DMS114 treated with DMSO at 0.1 percent for 48 hours (cell line): ENCODE results near the gene MPI.

Source experiments
- DNase-seq: peaks from one replicate; lab custom pipeline; 2025; ENCODE audit not compliant: unreplicated experiment; lab: John Stamatoyannopoulos, UW

The MPI gene

DNA sequence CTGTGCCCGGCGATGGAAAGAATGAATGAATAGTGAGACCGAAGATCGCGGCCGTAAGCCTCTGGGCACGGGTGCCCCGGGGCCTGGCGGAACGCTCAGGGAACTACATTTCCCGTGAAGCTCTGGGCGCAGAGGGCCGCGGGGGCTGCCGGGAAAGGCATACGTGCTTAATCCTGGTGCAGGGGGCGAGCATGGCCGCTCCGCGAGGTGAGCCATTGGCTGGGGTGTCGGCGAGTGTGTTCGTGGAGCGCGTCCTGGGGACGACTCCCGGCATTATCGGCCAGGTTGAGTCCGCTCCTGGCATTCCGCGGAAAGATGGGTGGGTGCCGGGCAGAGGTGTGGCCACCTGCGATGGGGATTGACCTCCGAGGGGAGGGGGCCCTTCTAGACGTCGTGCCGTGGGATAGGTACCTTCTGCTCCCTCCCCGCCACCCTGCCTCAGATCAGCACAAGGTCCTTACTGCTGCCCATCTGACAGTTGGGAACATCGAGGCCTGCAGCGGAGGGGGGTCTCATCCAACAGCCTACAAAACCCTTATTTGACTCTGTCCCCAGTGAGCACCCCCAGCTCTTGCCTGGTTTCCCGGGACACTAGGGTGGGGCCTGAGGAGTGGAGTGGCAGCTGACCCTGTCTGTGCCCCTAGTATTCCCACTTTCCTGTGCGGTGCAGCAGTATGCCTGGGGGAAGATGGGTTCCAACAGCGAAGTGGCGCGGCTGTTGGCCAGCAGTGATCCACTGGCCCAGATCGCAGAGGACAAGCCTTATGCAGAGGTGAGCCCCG lies at the start of gene MPI:
TSS of gene MPI (plus strand) at position 160 of the 782 bp plus-strand sequence. CDS start at position 192, 32 bp downstream.
- DNase-seq = peak; percentile 74

- no peak for DNase-seq
These were observed 48.7 kb upstream of the MPI start for GRCh38 chr15:74840851-74841775.

DNA sequence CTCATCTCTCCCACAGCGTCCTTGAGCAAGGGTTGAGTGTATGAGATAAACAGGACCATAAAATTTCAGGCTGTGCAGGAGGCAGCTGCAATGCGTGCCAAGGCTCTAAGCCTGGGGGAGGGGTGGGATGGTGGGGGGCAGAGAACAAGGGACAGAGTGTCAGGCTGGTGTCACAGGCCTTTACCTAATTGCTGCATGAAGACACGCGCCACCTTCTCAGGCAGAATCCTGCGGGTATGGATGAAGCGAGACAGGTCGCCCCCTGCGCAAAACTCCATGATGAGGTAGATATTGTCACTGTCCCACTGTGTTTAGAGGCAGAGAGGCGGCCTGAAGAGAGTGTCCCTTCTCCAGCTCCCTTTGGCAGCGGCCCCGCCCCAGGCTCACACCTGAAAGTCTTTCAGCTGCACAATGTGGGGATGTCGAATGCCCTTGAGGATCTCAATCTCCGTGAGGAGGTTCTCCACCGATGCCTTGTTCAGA lies 47.9 kb upstream of the MPI start:
- DNase-seq = no peak

DNA sequence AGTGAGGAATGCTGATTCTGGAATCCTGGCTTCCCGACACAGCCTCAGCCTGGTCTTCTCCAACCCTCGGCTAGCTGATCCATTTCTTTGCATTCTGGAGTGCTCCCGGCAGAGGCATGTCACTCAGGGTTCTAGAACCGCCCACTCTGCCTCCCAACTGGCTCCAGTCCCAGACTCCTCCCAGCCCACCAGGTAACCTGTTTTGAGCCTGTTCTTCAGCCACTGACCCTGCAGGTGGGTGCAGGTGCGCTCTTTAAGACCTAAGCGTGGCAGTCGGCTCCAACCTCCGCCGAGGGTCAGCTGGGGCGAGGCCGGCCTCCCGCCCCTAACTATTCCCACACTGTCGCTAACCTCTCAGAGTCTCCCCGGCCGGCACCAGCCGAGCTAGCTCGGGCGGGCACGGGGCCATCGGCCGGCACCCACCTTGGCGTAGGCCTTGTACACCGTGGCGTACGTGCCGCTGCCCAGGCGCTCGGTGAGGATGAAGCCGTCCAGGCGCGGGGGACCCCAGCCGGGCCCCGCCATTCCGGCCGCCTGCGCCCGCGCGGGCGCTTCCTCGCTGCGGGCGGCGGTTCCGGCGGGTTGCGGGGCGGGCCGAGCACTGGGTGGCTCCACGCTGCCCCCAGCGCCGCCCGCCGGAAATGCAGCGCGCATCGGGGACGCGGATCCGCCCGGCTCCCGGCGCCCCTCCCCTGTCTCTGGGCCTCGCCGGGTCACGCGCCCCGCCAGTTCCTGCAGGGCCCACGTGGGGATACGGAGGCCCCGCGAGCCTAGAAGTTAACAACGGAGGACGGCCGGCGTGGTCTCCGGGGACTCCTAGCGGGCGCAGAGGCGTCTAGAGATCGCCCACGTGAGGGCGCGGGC lies 47.0 kb upstream of the MPI start, which contains the start of gene ULK3:
TSS of gene ULK3 (minus strand) at position 576 of the 864 bp plus-strand sequence. CDS start at position 525, 51 bp downstream.
- peak; percentile 77 for DNase-seq

DNA sequence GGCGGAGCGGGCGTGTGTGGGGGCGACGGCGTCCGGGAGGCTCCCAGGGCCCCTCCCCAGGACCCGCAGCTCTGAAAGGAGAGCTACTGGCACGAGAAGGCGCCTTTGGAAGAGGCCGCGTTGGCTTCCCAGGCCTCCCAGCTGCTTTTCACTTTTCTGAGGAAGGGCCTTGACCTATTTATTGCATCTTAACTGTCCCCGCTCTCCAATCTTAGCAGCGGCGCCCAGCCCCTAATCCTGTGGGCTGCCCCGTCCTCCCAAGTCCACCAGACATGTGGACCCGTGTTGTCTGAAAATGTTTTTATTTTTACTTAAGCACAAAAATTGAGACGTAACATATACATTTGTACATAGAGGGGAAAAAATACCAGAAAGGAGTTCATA lies 46.4 kb upstream of the MPI start:
- no peak for DNase-seq

DNA sequence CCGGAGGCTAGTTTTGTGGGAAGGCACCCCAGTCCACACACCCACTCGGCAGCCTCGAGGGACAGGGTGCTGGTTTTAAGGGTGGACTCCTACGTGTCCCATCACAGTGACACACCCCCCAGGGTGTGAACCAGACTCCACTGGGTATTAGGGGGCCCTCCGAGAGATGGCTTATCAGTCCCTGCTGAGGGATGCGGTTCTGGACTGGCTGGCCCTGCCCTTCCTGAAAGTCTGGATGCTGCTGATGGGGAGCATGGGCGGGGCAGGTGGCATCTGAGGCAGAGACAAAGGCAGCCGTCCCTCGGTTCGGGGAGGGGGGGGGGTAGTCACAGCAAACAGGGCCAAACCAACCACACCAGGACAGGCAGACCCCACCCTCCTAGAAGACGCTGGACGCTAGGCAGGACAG lies 45.9 kb upstream of the MPI start:
- DNase-seq = no peak

DNA sequence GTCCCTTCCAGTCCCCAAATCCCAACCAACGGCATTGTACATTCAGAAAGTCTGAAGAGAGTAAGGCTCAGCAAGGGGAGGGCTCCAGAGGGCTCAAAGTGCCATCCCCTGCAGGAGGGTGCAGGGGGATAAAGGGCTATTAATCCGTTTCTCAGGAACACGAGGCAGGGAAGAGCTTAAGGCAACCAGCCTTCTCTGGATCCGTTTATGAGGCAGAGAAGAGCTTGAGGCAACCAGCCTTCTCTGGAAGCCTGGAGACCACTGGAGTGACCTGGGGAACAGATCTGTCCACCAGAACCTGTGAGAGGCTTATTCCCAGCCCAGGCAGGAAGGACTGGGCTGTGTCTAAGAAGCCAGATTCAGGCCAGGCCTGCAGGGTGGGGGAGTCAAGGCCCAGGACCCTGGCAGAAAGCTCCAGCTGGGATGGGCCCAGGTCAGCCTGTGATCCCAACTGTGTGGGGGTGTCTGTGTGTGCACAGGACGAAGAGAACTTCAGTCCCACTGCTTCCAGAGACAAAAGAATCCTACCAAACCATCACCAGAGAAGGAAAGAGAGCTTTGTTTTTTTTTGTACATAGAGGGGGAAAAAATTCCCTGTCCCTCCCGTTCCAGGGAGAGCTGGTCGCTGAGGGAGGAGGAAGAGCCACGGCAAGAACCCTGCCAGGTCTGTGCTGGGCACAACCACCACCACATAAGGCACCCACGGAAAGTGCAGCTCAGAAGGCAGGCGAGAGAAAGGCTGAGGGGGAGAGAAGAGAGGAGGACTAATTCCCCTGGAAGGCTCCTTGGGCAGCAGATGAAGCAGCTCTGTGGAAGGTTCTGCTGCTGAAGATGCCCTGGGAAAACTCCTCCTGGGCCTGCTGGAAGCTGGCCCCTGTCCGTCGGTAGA lies 45.3 kb upstream of the MPI start:
- DNase-seq = no peak

- DNase-seq = no peak
These were observed 44.7 kb upstream of the MPI start for GRCh38 chr15:74845208-74845568.

DNA sequence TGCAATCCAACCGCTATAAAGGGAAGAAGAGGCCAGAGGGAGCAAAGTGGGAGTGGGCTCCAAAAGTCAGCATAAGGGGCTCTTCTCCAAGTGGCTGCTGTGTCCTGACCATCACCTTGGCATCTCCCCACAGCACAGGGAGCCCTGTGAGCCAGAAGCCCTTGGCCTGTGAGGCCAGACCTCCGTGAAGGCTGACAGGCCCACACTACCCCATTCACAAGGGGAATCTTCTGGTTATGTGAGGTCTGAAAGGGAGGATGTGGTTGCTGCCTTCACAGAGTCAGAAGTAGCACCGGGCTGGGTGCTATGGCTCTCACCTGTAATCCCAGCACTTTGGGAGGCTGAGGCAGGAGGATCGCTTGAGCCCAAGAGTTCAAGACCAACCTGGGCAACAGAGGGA lies 44.3 kb upstream of the MPI start:
- DNase-seq = no peak

DNA sequence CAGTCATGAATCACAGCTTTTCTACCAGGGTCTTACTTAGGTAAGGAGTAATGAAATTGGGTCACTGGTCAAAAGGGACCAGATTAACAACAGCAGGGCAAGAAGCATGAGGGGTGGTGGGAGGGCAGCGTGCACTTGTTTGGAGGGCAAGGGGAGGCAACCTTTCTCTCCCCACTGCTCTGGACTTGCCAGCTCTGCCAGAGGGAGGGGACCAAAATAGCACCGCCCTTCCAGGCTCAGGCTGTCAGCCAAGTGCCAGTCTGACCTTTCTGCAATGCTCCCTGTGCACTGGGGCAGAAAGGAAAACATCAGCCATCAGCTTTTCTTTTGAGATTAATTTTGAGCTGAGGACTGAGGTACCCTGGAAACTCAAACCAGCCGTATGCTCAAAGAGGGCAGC lies 42.4 kb upstream of the MPI start:
- no peak for DNase-seq

DNA sequence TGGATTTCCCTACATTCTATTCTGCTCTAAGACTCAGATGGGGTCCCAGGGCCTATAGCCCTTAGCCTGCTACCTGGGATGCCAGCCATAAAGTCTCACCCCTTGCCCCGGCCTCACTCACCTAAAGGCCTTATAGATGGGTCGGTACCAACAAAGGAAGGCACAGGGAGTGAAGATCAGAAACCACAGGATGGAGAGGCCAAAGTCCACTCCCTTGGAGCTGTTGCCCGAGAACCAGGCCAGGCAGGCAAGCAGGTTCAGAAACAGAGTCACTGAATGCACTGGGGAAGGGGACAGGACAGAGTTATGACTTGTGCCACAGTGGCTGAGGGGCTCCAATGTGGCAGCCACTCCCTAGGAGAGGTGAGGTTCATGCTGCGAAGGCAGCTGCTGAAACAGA lies 39.4 kb upstream of the MPI start:
- no peak for DNase-seq

DNA sequence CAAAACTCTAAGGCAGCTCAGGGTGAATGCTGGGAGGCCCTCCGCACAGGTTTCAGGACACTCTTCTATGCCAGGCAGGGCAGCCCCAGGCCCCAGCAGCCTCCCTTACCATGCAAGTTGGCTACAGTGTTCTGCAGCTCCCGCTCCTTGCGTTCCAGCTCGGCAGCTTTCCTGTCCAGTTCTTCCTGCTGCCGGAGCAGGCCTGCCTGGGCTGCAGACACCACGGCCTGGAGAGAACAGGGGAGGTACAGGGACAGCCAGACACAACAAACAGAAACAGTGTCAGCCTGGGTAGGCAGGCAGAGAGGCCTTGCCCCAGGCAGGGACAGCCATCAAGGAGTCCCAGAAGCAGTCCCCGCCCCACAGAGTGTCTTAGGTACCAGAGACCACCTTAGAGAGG lies 37.9 kb upstream of the MPI start:
- DNase-seq = no peak

DNA sequence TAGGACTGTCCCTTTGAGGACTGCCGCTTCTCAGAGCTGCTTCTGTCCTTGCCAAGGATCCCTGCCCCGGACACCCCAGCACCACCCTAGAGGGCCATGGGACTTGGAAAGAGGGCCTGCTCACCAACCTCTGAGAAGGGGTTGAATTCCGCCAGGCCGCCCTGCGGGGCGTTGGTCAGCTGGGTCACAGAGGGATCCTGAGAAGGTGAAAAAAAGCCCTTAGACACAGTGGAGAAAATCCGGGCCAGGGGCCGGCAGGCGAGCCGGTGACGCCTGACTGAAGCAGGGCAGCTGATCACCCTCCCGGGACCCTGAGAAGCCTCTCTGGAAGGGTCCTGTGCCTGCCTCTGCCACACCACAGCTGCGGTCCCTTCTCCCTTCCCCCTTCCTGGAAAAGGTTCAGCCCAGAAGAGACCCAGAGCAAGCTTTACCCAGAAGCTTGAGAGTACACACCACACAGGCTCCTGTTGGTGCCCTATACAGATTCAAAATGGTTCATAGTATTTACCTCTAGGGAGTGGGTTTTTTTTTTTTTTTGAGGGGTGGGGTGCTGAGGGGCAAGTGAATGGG lies 35.3 kb upstream of the MPI start:
- DNase-seq = no peak

- no peak for DNase-seq
These were observed 34.0 kb upstream of the MPI start for GRCh38 chr15:74855857-74856256.

GRCh38 chr15:74856537-74856936 lies 33.3 kb upstream of the MPI start:
- DNase-seq = no peak

DNA sequence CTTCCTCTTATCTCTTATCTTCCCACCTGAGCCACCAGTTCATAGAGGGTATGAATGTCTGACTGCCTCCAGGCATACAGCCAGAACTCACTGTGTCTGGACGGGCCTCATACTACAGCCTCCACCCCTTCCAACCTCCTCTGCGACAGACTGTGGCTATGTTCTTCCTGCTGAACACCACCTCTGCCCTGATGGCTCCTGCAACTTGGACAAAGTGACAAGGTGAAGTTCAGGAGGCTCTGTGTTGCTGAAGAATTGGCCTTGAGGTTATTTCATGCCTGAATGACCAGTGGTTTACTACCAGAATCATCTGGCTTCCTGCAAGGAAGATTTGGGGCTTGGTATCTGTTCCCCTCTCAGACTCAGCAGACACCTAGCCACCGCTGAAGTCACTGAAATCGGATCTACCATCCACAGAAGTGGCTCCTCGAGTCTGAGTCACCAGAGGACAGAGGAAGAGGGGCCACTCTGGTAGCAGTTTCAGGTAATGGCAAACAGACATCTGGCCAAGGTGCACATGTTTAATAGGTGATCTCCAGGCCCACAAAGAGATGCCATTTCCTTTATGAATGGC lies 32.7 kb upstream of the MPI start:
- no peak for DNase-seq

DNA sequence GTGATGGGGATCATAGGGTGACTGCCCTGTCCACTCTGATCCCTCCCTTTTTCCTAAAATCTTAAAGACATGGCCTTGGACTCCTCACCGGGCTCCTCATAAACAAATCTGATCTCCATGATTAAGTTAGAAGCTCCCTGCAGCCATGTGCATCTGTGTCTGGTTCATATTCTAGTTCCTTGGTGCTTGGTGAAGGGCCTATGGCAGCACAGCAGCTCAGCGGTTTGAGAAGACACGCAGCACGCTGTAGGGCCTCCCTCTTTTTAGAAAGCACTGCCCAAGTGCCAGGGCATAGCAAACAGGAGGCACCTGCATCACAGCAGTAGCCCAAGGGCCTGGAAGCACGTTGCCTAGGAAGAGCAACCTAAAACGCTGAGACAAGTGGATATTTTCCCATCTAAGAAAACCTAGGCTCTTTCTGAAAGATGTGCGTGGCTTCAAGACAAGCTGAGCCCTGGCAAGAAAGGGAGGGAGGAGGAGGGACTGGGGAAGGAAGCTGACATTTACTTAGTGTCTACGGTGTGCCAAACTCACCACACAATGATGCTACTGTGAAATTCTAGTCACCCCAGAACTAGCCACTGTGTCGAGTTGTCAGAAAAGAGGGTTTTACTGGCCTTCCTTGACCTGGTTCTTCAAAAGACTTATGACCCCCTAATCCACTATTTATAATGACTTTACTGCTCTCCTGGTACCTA lies 32.0 kb upstream of the MPI start:
- DNase-seq = no peak

GRCh38 chr15:74858369-74858740 lies 31.5 kb upstream of the MPI start:
- no peak for DNase-seq
